ENCODE results near the gene HAUS7. TPM values are rescaled to one million over a fixed set of nuclear protein-coding genes. Genes with fewer than 3 reads are reported as not detected.

HAUS7 gene
- polyA plus RNA-seq, 5 donors: 27.1 to 45.0 (median 36.5) TPM

DNA sequence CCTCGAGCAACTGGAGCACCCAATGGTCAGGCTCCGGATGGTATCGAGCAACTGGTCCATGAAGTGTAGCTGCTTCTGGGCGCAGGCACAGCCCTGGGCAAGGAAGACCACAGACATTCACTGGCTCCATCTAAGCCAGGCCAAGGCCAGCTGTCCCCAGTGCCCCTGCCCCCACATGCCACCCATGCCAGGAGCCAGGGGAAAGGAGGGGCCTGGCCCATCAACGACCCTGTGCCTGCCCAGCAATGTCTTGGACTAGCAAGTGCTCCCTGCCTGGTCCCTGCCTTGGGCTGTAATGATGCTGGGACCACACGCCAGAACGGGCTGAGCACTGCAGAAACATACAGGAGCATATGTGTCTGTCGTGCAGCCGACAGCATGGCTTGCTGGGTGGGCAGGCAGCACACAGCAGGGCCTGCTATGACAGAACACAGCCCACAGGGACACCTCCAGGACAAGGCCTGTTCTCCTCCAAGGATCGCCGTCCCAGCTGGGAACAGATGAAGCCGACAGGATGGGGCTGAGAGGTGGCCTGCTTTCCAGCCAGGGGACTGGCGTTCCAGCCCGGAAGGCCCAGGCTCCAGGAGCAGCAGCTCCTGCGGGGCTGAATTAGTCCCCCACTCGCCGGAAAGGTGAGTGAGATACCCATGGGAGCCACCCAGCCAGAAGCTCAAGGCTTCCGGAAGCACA is 13.1 kb downstream of the HAUS7 start:
- DNase-seq: no peak

DNA sequence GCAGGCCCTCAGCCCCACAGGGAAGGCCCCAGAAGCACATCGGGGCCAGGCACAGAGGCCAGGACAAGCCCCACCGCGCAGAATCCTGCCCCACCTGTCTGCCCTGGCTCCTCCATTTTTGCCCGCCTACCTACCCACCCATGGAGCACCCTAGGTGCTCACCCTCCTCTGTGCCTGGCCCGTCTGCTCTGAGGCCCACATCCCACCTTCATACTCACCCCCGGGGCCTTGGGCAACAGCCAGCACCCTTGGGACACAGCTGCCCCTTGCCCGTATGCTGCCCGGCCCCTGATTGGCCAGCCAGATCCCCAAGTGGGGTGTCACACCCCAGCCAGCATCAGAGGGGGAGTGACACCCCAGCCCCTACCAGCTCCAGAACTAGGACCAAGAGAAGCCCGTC is 13.7 kb downstream of the HAUS7 start:
- DNase-seq: no peak

DNA sequence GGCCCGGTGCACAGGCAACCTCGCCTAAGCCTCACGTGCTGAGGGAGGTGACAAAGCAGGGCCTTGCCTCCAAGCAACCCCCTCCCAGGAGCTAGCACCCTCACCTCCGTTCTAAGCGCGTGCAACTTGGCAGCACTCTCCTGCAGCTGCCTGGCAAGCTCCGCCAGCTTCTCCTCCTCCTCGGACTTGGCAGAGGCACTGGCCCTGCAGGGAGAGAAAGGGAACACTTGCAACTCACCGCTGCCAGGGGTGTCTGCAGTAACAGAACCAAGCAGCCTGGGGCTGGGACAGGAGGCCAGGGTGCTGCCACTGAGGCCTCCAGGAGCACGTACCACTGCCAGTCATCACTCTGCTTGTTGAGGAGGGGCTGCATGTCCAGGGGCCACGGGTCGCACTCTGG is 14.2 kb downstream of the HAUS7 start:
- DNase-seq: no peak

DNA sequence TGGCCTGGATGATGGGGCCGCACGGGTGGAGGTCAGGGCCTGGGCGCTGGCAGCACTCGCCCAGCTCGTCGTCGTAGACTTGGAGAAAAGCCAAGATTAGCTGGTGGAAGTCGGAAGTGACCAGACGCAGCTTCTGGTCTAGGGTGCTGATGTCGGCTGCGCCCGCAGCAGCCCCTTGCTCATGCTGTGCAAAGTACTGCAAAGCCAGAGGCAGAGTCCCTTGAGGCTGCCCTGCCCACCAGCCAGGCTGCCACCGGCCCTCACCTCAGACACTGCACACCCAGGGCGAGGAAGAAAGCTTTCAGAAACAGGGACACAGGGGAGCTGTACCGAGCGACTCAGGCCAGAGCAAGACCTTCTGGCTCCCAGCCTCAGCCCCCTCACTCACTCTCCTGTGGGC is 14.8 kb downstream of the HAUS7 start:
- DNase-seq: no peak

DNA sequence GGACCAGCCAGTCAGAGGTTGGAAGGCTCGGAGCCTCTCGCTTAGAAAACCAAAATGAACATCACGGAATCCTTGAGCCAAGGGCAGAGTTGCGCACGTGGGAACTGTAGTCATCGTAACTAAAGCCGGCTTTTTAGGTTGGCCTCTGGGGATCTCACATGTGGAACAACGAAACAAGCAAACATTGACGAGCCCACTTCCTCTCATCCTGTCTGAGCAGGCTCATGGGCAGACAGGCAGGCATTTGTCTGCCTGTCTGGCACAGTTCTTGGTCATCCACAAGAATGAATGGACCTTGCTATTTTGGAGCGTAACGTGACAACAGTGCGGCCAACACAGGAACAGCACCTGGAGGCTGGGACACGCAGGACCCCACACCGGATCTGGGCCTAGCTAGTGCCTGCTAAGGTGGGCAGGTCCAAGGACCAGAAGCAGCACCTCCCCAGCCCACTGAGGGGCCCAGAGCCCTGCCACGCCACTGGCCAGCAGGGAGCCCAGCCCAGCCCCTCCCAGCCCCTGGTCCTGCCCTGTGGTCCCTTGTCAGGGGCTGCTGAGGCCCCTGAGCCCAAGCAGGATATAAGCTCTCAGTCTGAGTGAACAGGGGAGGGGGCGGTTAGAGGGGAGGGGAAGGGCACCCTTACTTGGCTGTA is 15.3 kb downstream of the HAUS7 start:
- no peak for DNase-seq

DNA sequence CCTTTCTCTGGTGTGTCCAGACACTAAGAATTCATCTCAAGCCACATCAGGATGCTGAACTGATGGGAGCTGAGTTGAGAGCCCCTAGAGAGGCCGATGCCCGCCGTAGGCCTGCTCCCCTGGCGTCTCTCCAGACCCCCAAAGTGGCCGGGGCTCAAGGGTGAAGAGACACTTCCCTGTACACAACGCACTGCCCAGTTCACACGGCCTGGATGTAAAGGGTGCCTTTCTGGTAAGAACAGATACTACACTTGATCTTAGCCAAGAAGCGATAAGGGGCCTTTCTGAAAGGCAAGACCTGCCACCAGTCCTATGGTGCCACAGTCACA is 19.5 kb downstream of the HAUS7 start:
- no peak for DNase-seq

DNA sequence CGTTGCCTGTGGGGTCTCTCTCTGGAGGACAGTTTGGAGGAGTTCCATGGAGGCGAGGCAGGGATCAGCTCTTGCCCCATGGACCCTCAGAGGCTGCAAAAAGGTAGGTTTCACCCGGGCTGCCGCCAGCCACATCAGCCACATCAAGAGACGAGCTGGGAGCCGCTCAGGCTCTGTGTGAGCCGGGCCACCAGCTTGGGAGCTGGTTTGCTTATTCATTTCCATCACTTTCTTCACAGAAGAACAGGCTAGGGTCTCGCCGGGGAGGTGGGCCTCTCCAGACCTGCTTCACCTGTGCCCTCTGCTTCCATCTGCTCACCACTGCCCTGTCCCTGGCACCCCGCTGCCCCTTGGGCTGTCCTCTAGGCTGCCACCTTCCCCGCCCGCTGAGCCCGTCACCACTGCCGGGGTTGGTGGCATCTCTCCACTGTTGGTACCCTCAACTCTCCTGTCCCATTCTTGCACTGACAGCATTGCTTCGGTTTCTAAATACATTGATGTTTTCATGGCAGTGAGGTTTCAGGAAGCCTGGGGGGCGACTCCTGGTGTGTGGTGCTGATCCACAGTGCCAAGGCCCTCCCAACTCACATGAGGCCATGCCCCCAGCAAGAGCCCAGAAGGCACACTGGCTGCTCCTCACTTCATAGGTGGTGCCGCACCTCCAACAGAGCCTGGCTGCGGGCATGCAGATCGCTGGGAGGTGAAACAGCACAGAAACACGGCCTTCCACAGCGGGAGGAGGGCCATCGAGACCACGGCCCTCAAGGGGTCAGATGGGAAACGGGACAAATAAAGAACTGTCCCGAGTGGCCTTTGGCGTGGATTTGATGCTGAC is 20.0 kb downstream of the HAUS7 start:
- no peak for DNase-seq

DNA sequence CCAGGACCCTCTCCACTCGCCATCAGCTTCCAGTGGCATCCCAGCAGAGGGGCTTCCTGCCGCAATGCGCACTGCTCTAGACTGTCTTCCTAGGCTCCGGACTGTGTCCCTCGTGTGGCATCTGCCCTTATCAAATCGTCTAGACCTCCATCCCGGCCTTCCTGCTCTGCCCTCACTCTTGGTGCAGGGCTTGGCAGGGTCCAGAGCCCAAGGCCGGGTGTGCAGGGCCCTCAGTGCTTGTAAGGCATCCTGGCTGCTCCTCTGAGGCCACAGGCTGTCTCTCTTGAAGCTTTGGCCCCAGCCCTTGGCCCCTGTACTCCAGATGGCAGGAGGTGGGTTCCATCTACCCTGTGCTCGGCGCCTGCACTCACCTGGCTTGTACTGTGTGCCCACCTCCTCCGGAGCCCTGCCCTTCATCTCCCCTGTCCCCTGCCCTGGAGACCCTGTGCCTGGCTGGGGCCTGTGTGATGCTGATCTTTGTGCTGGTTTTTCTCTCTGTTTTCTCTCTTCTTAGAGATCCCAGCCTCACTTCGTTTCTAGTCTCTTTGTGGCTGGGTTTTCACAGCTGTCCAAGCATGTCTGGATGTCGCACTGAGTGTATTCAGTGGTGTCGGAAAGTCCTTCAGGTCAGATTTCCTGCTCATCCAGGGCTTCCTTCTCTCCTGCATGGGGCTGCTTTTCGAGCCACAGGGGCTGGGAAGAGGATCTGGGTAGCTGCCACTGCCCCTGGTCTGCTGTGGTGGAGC is 20.8 kb downstream of the HAUS7 start:
- DNase-seq: no peak

DNA sequence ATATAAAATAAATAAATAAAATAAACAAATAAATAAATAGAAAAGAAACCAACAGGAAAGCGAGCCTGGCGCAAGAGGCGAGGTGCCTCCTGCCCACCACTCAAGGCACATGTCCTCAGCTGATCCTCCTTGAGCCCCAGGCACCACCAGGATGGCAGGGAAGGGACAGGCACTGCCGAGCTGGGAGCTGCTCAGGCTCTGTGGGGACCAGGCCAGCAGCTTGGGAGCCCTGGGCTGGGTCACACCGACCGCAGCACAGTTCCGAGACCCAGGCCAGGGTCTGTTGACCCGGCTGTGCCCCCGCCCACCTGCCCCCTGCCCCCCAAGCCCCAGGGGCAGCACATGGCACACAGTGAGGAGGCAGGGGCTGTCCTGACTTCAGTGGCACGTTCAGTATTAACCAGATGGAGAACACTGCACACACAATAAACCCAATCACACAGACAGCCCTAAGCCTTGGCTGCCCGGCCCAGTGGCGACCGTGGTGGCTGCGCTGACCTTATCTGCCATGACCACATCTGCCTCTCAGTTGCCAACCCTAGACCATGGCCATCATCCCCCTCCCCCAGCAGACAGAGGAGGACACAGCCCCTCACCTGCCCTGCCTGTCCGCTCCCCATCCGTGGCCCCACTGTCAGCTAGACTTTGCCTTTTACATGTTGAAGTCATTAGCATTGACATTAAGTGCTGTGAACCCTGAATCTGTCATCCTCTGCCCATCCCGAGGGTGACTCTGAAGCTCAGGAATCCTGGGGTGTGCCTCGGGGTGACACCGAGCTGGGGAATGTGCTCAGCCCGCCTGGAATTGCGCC is 21.6 kb downstream of the HAUS7 start:
- no peak for DNase-seq

DNA sequence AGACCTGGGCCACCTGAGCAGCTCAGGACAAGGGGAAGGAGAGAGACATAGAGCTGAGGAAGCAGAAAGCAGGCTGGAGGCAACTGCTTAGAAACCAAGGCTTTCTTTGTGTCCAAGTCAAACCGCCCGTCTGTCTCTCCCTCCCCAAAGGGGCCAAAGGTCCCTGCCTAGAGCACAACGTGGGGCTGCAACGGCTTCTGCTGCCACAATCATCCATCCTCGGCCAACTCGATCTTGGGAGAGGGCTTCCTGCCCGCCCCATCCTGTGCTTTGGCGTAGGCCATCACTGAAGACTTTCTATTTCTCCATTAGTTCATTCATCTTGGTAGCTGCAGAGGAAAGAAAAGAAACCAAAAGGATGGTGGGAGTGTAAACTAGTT is 22.8 kb downstream of the HAUS7 start:
- no peak for DNase-seq

DNA sequence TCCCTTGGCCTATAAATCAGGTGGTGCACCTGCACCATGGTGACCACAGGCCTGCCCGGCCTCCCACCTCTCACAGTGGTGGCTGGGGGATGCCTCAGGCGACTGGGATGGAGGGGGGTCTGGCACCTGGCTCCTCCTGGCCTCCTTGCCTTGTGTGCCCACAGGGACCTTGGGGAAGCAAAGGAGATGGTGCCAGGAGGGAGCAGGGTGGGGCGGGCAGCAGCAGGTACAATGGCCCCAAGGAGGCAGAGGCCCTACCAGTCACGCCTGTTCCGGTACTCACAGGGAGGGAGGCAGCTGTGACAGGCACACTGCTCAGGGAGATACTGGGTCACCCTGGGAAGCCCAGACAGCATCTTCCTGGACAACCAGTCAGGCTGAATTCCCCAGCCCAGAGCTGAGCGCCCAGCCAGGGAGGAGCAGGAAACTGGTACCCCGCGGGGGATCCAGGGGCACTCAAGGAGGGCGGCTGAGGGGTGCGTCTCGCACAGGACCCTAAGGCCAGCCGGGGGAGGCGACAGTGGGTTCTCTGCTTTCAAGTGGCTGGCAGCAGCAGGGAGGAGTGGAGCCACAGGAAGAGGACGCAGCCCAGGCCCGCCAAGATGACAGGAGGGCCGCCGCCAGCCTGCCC is 23.3 kb downstream of the HAUS7 start:
- DNase-seq: no peak

DNA sequence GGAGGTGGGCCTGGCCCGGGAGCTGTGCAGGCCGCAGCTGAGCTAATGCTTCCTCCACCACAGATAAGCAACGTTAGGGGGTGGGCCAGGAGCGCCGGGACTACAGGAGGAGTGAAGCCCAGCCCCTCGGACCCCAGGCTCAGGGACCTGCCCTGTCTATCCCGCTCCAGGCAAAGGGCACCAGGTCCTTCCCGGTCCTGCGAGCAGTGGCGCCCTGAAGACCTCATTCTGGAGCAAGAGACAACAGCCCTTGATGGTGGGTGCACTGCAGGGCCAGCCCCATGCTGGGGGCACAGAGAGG is 23.8 kb downstream of the HAUS7 start:
- no peak for DNase-seq

DNA sequence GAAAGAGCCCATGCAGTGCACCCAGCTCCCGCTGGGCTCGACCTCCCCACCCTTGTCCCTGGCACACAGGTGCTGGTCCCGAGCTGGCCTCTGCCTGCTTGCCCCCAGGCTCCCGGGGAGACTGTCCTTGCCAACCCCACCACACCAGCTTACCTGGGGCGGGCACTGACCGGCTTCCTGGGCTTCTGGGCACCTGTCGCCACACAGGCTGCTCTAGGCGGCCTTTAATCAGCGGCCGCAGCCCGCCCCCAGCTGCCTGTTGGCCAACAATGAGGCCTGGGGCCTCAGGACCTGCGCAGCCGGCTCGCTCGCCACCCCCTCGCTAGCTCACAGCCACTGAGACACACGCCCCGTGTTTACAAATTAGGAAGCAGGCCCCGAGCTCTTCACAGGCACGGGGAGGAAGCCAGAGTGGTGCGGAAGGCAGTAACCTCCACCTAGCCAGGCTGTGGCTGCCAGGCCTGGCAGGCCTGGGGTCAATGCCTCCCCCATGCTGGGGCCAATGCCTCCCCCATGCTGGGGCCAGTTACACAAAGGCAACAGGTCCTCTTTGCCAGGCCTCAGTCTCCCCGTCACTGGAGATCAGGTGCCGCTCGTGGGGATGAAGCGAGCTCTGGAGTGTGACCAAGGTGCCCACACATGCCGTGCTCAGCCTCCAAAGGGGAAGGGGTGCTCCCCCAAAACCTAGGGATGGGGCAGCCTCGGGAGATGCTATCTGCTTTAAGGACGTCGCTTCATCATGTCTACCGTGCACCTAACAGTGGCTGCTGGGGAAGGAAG is 24.3 kb downstream of the HAUS7 start, which contains the start of gene TREX2:
Gene TREX2, minus strand, starts transcription at position 201 of the 780 bp plus-strand sequence. CDS start 626 bp downstream, outside the sequence.
- DNase-seq: no peak

DNA sequence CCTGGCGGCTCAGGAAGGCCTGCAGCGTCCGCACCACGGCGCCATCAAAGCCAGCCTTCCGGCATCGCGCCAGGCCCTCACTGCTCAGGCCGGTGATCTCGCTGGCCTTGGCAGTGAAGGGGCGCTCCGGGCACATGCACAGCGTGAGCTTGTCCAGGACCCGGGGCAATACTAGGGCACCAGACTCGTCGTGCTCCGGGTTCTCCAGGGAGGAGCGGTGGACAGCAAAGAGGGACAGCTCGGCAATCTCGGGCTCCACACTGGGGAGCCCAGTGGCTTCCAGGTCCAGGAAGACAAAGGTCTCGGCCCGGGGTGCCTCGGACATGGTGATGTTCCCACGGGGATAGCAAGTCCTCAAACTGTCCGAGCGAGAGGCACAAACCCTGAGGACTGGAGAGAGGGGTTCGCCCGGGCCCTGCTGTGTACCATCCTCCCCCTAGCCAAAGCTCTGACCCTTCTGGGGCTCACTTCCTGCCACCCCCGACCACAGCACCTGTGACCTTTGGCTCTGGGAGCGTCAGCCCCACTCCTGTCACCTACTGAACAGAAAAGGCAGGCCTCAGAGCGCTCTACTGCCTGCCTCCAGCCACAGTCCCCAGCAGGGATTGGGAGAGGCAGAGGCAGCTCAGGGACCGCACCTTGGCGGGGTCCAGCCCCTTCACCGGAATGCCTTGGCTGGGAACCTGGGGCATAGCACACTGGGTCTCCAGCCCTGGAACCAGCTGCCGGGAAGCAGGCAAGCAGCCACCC is 25.1 kb downstream of the HAUS7 start:
- DNase-seq: no peak

DNA sequence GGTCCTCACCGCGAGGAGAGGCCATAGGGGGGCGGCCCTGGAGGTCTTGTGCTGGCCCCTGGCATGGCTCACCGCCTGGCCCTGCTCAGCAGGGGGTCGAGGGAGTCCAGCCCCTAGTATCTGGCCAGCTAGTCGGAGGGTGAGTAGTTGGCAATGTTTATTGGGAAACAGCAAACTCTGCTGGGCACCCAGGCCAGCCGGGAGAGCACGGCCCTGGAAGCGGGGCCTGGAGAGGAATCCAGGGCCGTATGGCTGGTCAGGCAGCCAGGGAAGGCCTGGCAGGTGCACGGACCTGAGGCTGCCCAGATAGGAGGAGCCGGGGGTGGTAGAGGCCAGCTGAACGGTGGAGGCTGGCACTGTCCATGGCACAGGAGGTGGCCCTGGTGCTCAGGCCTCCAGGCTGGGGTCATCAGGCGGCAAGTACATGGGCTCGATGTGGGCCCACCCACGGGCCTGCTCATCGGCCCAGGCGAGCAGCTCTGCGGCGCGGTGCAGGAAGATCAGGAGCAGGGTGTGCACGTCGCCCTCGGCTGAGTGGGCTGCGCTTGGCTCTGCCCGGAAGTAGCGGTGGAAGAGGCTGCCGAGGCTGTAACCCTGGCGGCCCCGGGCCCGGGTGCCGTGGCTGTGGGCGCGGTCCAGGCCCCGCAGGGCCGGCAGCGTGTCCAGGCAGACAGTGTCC is 25.9 kb downstream of the HAUS7 start:
- no peak for DNase-seq

DNA sequence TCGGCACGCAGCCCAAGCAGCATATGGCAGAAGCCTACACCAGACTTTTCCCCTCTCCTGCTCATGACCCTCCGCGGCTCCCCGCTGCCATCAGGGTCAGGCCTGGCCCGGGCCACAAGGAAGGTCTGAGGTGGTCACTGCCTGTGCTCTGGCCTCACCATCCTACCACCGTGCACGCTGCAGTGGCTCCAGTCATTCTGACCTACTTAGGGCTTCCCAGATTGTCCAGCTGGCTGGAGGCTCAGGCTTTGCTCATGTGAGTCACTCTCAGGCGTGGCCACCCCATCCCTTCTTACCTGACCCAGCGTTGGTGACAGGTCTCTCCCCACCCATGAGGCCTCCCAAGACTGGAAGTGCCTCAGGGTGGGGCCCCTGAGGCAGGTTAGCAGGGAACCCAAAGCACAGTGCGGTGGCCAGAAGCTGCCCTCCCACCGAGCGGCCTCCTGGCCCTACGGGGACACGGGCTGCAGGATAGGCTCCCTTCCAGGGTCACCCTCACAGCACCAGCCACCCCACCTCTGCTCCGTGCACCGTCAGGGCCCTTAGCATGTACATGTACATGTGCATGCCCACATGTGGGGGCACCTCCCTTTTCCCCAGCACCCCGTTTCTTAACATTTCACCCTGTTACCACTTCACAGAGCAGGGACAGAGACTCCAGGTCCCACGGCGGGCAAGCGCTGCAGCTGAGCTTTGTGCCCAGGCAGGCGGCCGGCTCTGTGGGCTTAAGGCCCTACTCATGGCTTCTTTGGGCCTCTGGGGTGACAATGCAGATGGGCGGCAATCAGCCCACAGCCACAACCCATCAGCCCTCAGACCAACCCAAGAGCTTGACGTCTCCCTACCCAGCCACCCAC is 26.7 kb downstream of the HAUS7 start:
- no peak for DNase-seq

DNA sequence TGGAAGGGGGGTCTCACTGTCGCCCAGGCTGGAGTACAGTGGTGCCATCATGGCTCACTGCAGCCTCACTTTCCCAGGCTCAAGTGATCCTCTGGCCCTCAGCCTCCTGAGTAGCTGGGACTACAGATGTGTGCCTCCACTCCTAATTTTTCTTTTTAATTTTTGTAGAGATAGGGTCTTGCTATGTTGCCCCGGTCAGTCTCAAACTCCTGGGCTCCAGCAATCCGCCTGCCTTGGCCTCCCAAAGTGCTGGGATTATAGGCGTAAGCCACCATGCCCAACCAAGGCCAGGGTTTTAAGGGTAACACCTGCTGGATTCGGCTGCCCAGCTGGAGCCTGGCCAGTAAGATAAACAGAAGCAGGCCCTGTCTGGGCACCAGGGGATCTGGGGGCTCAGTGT is 27.9 kb downstream of the HAUS7 start:
- no peak for DNase-seq

DNA sequence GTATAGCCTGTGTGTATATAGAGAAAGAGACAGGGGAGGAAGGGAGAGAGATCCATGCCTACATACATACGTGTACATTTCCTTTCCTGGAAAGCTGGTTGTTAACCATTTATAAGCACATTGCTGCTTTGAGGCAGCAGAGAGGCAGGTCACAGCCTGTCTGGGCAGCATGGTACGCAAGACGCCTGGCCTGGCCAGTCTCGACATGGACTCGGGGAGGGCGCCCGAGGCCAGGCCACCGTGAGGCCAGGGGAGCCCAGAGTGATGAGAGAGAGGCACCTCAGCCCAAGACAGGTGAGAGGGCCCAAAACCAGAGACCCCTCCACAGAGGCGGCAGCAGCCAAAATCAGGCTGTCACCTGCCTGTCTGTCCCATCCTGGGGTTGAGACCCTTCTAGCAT is 28.4 kb downstream of the HAUS7 start:
- no peak for DNase-seq
